K562 (cell line): ENCODE measurements around the gene DNAJB4. TPM values are rescaled to one million over a fixed set of nuclear protein-coding genes. Genes with fewer than 3 reads are reported as not detected.
A peak's percentile ranks its signal among the peaks of the same experiment; 100 is the strongest.

Source experiments
- BACH1 ChIP-seq: fragments of 200-800 bp; sonication (Bioruptor generic); IDR thresholded peaks from 2 replicates; pipeline ENCODE4 v1.6.1; 2016; ENCODE audit warnings: missing genetic modification characterization, missing compliant biosample characterization
- CREB1 ChIP-seq, 2 experiments: sonication (generic) in 1 of 2; formaldehyde crosslinking in 1 of 2; IDR thresholded peaks; 2 replicates each; pipeline versions ENCODE4 v1.6.1 to v1.8.0; 2012 to 2022; ENCODE audit warnings: inconsistent platforms in 1 of 2, mild to moderate bottlenecking in 1 of 2, missing genetic modification reagents in 1 of 2, moderate library complexity in 1 of 2
- CUX1 ChIP-seq: fragments of 200-800 bp; sonication (Bioruptor generic); IDR thresholded peaks from 2 replicates; pipeline ENCODE4 v1.6.1; 2016; ENCODE audit warnings: missing genetic modification characterization, missing compliant biosample characterization
- DMBX1 ChIP-seq: fragments of 250-450 bp; sonication (Bioruptor Pico); IDR thresholded peaks from 2 replicates; pipeline ENCODE4 v1.8.0; 2022; ENCODE audit warnings: inconsistent platforms, mild to moderate bottlenecking, moderate library complexity, borderline replicate concordance
- ELF4 ChIP-seq: fragments of 450-650 bp; formaldehyde crosslinking; IDR thresholded peaks from 2 replicates; pipeline ENCODE4 v1.4.0; 2022; ENCODE audit warnings: missing genetic modification characterization
- FIP1L1 ChIP-seq: fragments of 200-400 bp; formaldehyde crosslinking; IDR thresholded peaks from 2 replicates; pipeline ENCODE4 v1.6.1; 2018; ENCODE audit warnings: mild to moderate bottlenecking, low read depth, low read length; ENCODE audit not compliant: poor library complexity, severe bottlenecking
- HBP1 ChIP-seq: fragments of 450-650 bp; formaldehyde crosslinking; IDR thresholded peaks from 2 replicates; pipeline ENCODE4 v1.4.0; 2022; ENCODE audit warnings: missing genetic modification characterization
- HMG20A ChIP-seq: fragments of 450-650 bp; formaldehyde crosslinking; conservative IDR thresholded peaks from 2 replicates; pipeline ENCODE4 v1.4.0; 2020; ENCODE audit warnings: mild to moderate bottlenecking, mixed read lengths
- NFIC ChIP-seq: fragments of 450-650 bp; IDR thresholded peaks from 2 replicates; pipeline ENCODE4 v1.6.1; 2017; ENCODE audit warnings: mild to moderate bottlenecking, inconsistent platforms
- PKNOX1 ChIP-seq: fragments of 450-650 bp; IDR thresholded peaks from 2 replicates; pipeline ENCODE4 v1.6.1; 2016
- TGIF2 ChIP-seq: sonication (generic); formaldehyde crosslinking; IDR thresholded peaks from 2 replicates; pipeline ENCODE4 v1.8.1; 2022; ENCODE audit warnings: mild to moderate bottlenecking, missing genetic modification reagents, moderate library complexity
- ZBTB11 ChIP-seq, 3 experiments: fragments of 200-800 bp in 1 of 3; fragments of 250-450 bp in 1 of 3; fragments of 450-650 bp in 1 of 3; sonication (Bioruptor Pico) in 1 of 3; sonication (Bioruptor generic) in 1 of 3; formaldehyde crosslinking in 1 of 3; IDR thresholded peaks; 2 replicates each; pipeline versions ENCODE4 v1.6.1 to v1.8.0; 2016 to 2022; ENCODE audit warnings: mild to moderate bottlenecking in 2 of 3, missing genetic modification characterization in 2 of 3, missing compliant biosample characterization in 1 of 3, moderate library complexity in 1 of 3
- ZBTB8A ChIP-seq: fragments of 450-650 bp; IDR thresholded peaks from 2 replicates; pipeline ENCODE4 v1.6.1; 2018; ENCODE audit warnings: mild to moderate bottlenecking, moderate library complexity; ENCODE audit not compliant: partially characterized antibody
- ZNF41 ChIP-seq: fragments of 250-450 bp; sonication (Bioruptor Pico); conservative IDR thresholded peaks from 2 replicates; pipeline ENCODE4 v1.4.0; 2020; ENCODE audit warnings: mild to moderate bottlenecking
- polyA plus RNA-seq, 8 experiments: library from polyadenylated mRNA; depleted of rRNA in 4 of 8; stranded (reverse) in 5 of 8; unstranded in 3 of 8; fragments of >200 nt; fragmentation: Nextera tagmentation in 2 of 8; fragmentation: Illumina TruSeq in 1 of 8; extraction: Ambion mirVana in 2 of 8; extraction: Trizol in 1 of 8; gene quantifications; 2 replicates each; pipeline versions ENCODE4 v1.2.1 to v1.2.3, GENCODE V29; 2011 to 2014; ENCODE audit warnings: inconsistent platforms in 1 of 8, missing spikeins in 1 of 8
- total RNA-seq, 7 experiments: library from RNA; depleted of rRNA in 6 of 7; stranded (reverse); fragments of >200 nt in 6 of 7; fragmentation: Illumina TruSeq in 2 of 7; extraction: Trizol in 2 of 7; gene quantifications; 2 replicates each; pipeline versions ENCODE4 v1.2.1 to v1.2.3, GENCODE V29; 2011 to 2021; ENCODE audit warnings: low replicate concordance in 1 of 7

Gene DNAJB4
- total and polyA plus RNA-seq, 9 of the 15 experiments (the other 6 are each of a cell fraction or from before 2014, with no cell fraction given): 8.5 to 27.7 (median 19.8) TPM

GRCh38 chr1:78004719-78005447 lies at the start of gene DNAJB4 (continued):
- no peak for TF ChIP-seq TGIF2 (CRISPR knock-in tag)
- no peak for TF ChIP-seq HBP1
- no peak; the same call in 1 of the 2 replicates for TF ChIP-seq BACH1
- no peak for TF ChIP-seq ELF4 (CRISPR knock-in tag)
- 0 out of 6 replicates have a peak, but pooled peaks of 1 of the 3 experiments have one; percentile 3 for TF ChIP-seq ZBTB11 (CRISPR knock-in tag; IDR thresholded peaks at IDR 0.05)
- peak; percentile 64; the same call in 1 of the 2 replicates for TF ChIP-seq CREB1 (IDR thresholded peaks at IDR 0.05)
- TF ChIP-seq CREB1 (CRISPR knock-in tag; IDR thresholded peaks at IDR 0.05): peak; percentile 53; the same call in 1 of the 2 replicates
- peak; percentile 2; the same call in 1 of the 2 replicates for TF ChIP-seq NFIC
- no peak for TF ChIP-seq HMG20A (CRISPR knock-in tag)
- no peak for TF ChIP-seq DMBX1 (CRISPR knock-in tag)
- no peak for TF ChIP-seq ZBTB8A
- peak; percentile 65; the same call in 1 of the 2 replicates for TF ChIP-seq PKNOX1
- no peak for TF ChIP-seq FIP1L1
- TF ChIP-seq CUX1 (CRISPR knock-in tag): no peak
- TF ChIP-seq ZNF41 (CRISPR knock-in tag): no peak
